Adrenal gland (tissue), 5 donors: Measurements from ENCODE around the gene MLYCD.

ENCODE experiments used
- CTCF ChIP-seq, 6 experiments: fragments of 450-650 bp in 4 of 6; fragments of 200-600 bp in 2 of 6; sonication (generic) in 1 of 6; IDR thresholded peaks; 1 replicate in 5 of 6; 2 replicates in 1 of 6; pipeline versions ENCODE4 v1.5.1 to v1.8.0; 2016 to 2021; ENCODE audit warnings: antibody characterized with exemption in 6 of 6, mild to moderate bottlenecking in 2 of 6, moderate library complexity in 1 of 6
- POLR2A ChIP-seq, 2 donors: fragments of 450-650 bp; IDR thresholded peaks; one replicate each; pipeline ENCODE4 v1.6.1; 2017; ENCODE audit warnings: antibody characterized with exemption in 2 of 2, mild to moderate bottlenecking in 2 of 2, moderate library complexity in 1 of 2
- donor health status: DM: no; HTN: no; CAD: no.

- no peak for TF ChIP-seq POLR2A (IDR thresholded peaks at IDR 0.05)
- no peak for TF ChIP-seq CTCF (IDR thresholded peaks at IDR 0.05)
Measured at GRCh38 chr16:83966153-83966696, 67.3 kb downstream of the MLYCD start.
